ENCODE data around the gene TRIM42. TPM values are rescaled to one million over a fixed set of nuclear protein-coding genes. Genes with fewer than 3 reads are reported as not detected.

The TRIM42 gene
- total RNA-seq, 5 donors from 2014 or later (not counting 1 experiment from before 2014, with no cell fraction given): not detected

GRCh38 chr3:140705954-140706353 lies 28.1 kb downstream of the TRIM42 start:
- Histone ChIP-seq H3K27me3 (replicated peaks in 1 of 2; ENCODE audit: control insufficient read depth in 2 of 2, extremely low read depth in 1 of 2, insufficient read depth in 2 of 2, low read length in 1 of 2) (no peaks in the 10 kb centered on the region), H3K9me3 (no peaks in the 10 kb centered on the region), H3K4me3 (ENCODE audit: control insufficient read depth in 1 of 2, extremely low read depth in 1 of 2, low read length in 1 of 2) (no peak overlapping the region), H3K36me3 (ENCODE audit: control insufficient read depth in 2 of 2, extremely low read depth in 1 of 2, insufficient read depth in 1 of 2, low read length in 1 of 2) (no peaks in the 10 kb centered on the region), H3K27ac (ENCODE audit: low read length) (no peak overlapping the region), H3K4me1 (ENCODE audit: control insufficient read depth in 1 of 2, extremely low read depth in 1 of 2, insufficient read depth in 2 of 2, low read length in 2 of 2) (no peaks in the 10 kb centered on the region)
- H3K4me1 Mint-ChIP-seq: no peaks in the 10 kb centered on the region
- ChIA-PET POLR2A (no interaction called here), CTCF (no interaction called here)
- ATAC-seq (replicated peaks in 1 of 4) (no peak), DNase-seq (no peak)
- H3K4me3 Mint-ChIP-seq: no peak overlapping the region
- H3K36me3 Mint-ChIP-seq: no peaks in the 10 kb centered on the region
- no peak overlapping the region for H3K27ac Mint-ChIP-seq
- peaks cover 0 to 4% (median 0%) of the 10 kb centered on the region in 3 donors for H3K9me3 Mint-ChIP-seq
- peaks cover 1 to 6% of the 10 kb centered on the region in 2 donors for H3K27me3 Mint-ChIP-seq

- ATAC-seq (replicated peaks in 1 of 4) (no peak), DNase-seq (no peak)
- H3K27ac ChIP-seq (ENCODE audit: low read length): no peak overlapping the region
- H3K9me3 Mint-ChIP-seq: peaks cover 0 to 4% (median 0%) of the 10 kb centered on the region in 3 donors
- H3K9me3 ChIP-seq: no peaks in the 10 kb centered on the region
- H3K36me3 ChIP-seq (ENCODE audit: control insufficient read depth in 2 of 2, extremely low read depth in 1 of 2, insufficient read depth in 1 of 2, low read length in 1 of 2): no peaks in the 10 kb centered on the region
- H3K27me3 Mint-ChIP-seq: peaks cover 1 to 6% of the 10 kb centered on the region in 2 donors
- H3K4me3 Mint-ChIP-seq: no peak overlapping the region
- no peaks in the 10 kb centered on the region for H3K4me1 Mint-ChIP-seq
- no peak overlapping the region for H3K27ac Mint-ChIP-seq
- no peak overlapping the region for H3K4me3 ChIP-seq (ENCODE audit: control insufficient read depth in 1 of 2, extremely low read depth in 1 of 2, low read length in 1 of 2)
- H3K27me3 ChIP-seq (replicated peaks in 1 of 2; ENCODE audit: control insufficient read depth in 2 of 2, extremely low read depth in 1 of 2, insufficient read depth in 2 of 2, low read length in 1 of 2): no peaks in the 10 kb centered on the region
- CTCF ChIA-PET: no interaction called here
- POLR2A ChIA-PET: no interaction called here
- H3K36me3 Mint-ChIP-seq: no peaks in the 10 kb centered on the region
- no peaks in the 10 kb centered on the region for H3K4me1 ChIP-seq (ENCODE audit: control insufficient read depth in 1 of 2, extremely low read depth in 1 of 2, insufficient read depth in 2 of 2, low read length in 2 of 2)
These were observed 28.5 kb downstream of the TRIM42 start for GRCh38 chr3:140706360-140706759.

GRCh38 chr3:140708815-140709214 lies 31.0 kb downstream of the TRIM42 start:
- WGBS (ENCODE audit: insufficient coverage): no CpG with 5 or more reads among the region's 2 CpGs
- Mint-ChIP-seq H3K27ac (no peak overlapping the region), H3K9me3 (peaks cover 0 to 4% (median 0%) of the 10 kb centered on the region in 3 donors)

GRCh38 chr3:140709751-140710150 lies 31.9 kb downstream of the TRIM42 start:
- ChIA-PET CTCF (no interaction called here), POLR2A (no interaction called here)
- Mint-ChIP-seq H3K36me3 (no peaks in the 10 kb centered on the region), H3K4me1 (no peaks in the 10 kb centered on the region), H3K27ac (no peak overlapping the region), H3K4me3 (no peak overlapping the region), H3K9me3 (peaks cover 0 to 4% (median 0%) of the 10 kb centered on the region in 3 donors), H3K27me3 (peaks cover 1 to 3% of the 10 kb centered on the region in 2 donors)
- no peaks in the 10 kb centered on the region for H3K9me3 ChIP-seq
- ATAC-seq (replicated peaks in 1 of 4) (no peak), DNase-seq (no peak)
- H3K4me3 ChIP-seq (ENCODE audit: control insufficient read depth in 1 of 2, extremely low read depth in 1 of 2, low read length in 1 of 2): no peak overlapping the region
- H3K4me1 ChIP-seq (ENCODE audit: control insufficient read depth in 1 of 2, extremely low read depth in 1 of 2, insufficient read depth in 2 of 2, low read length in 2 of 2): no peaks in the 10 kb centered on the region
- H3K27me3 ChIP-seq (replicated peaks in 1 of 2; ENCODE audit: control insufficient read depth in 2 of 2, extremely low read depth in 1 of 2, insufficient read depth in 2 of 2, low read length in 1 of 2): no peaks in the 10 kb centered on the region
- H3K36me3 ChIP-seq (ENCODE audit: control insufficient read depth in 2 of 2, extremely low read depth in 1 of 2, insufficient read depth in 1 of 2, low read length in 1 of 2): no peaks in the 10 kb centered on the region
- no peak overlapping the region for H3K27ac ChIP-seq (ENCODE audit: low read length)

More at GRCh38 chr3:140708815-140709214, 31.0 kb downstream of the TRIM42 start:
- no peaks in the 10 kb centered on the region for H3K27me3 ChIP-seq (replicated peaks in 1 of 2; ENCODE audit: control insufficient read depth in 2 of 2, extremely low read depth in 1 of 2, insufficient read depth in 2 of 2, low read length in 1 of 2)
- Mint-ChIP-seq H3K36me3 (no peaks in the 10 kb centered on the region), H3K4me1 (no peaks in the 10 kb centered on the region), H3K4me3 (no peak overlapping the region), H3K27me3 (peaks cover 1 to 3% of the 10 kb centered on the region in 2 donors)
- ATAC-seq (replicated peaks in 1 of 4): no peak
- H3K9me3 ChIP-seq: no peaks in the 10 kb centered on the region
- no peaks in the 10 kb centered on the region for H3K4me1 ChIP-seq (ENCODE audit: control insufficient read depth in 1 of 2, extremely low read depth in 1 of 2, insufficient read depth in 2 of 2, low read length in 2 of 2)
- POLR2A ChIA-PET: interaction anchor here in 1 of 2 donors (0.6 kb wide), 1 partner anchor 1270 kb away, joined by 5 read pairs; no protein-coding TSS in a partner anchor
- DNase-seq: no peak
- H3K4me3 ChIP-seq (ENCODE audit: control insufficient read depth in 1 of 2, extremely low read depth in 1 of 2, low read length in 1 of 2): no peak overlapping the region
- H3K36me3 ChIP-seq (ENCODE audit: control insufficient read depth in 2 of 2, extremely low read depth in 1 of 2, insufficient read depth in 1 of 2, low read length in 1 of 2): no peaks in the 10 kb centered on the region
- CTCF ChIA-PET: no interaction called here
- no peak overlapping the region for H3K27ac ChIP-seq (ENCODE audit: low read length)

- peaks cover 1 to 3% of the 10 kb centered on the region in 2 donors for H3K27me3 Mint-ChIP-seq
- H3K27ac Mint-ChIP-seq: no peak overlapping the region
- H3K4me3 ChIP-seq (ENCODE audit: control insufficient read depth in 1 of 2, extremely low read depth in 1 of 2, low read length in 1 of 2): no peak overlapping the region
- H3K36me3 ChIP-seq (ENCODE audit: control insufficient read depth in 2 of 2, extremely low read depth in 1 of 2, insufficient read depth in 1 of 2, low read length in 1 of 2): no peaks in the 10 kb centered on the region
- H3K27ac ChIP-seq (ENCODE audit: low read length): no peak overlapping the region
- H3K36me3 Mint-ChIP-seq: no peaks in the 10 kb centered on the region
- WGBS (ENCODE audit: insufficient coverage): no CpG with 5 or more reads among the region's 2 CpGs
- DNase-seq (no peak), ATAC-seq (replicated peaks in 1 of 4) (no peak)
- no peaks in the 10 kb centered on the region for H3K4me1 Mint-ChIP-seq
- no peaks in the 10 kb centered on the region for H3K9me3 ChIP-seq
- peaks cover 0 to 4% (median 0%) of the 10 kb centered on the region in 3 donors for H3K9me3 Mint-ChIP-seq
- H3K4me1 ChIP-seq (ENCODE audit: control insufficient read depth in 1 of 2, extremely low read depth in 1 of 2, insufficient read depth in 2 of 2, low read length in 2 of 2): no peaks in the 10 kb centered on the region
- CTCF ChIA-PET: no interaction called here
- no peak overlapping the region for H3K4me3 Mint-ChIP-seq
- POLR2A ChIA-PET: no interaction called here
- no peaks in the 10 kb centered on the region for H3K27me3 ChIP-seq (replicated peaks in 1 of 2; ENCODE audit: control insufficient read depth in 2 of 2, extremely low read depth in 1 of 2, insufficient read depth in 2 of 2, low read length in 1 of 2)
These were observed 33.0 kb downstream of the TRIM42 start for GRCh38 chr3:140710711-140711389.

DNA sequence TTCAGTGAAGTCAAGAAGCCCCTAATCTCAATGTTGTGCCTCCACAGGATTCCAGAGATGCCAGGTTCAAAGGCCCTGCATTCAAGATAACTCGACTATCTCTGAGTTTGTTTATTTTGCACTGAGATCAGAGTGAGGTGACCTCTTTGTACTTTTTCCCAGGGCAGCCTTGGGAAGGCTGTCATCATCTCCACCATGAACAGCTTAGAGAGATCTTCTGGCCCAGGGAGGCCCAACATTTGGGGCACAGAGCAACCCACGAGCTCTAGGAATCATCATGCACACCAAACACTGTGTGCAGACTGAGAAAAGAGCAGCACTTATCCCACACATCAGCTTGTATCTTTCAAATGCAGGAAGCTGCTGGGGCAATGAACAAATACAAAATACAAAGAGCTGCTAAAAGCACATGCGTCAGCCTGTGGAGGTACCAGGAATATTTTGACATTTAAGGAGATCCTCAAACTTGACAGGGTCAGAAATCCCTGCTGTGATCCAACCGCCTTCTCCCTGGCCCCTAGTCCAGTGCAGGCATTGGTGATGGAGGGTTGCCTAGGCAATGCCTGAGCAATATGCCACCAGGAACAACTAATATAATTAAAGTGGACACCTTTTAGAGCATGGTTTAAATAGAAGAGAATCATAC lies 33.6 kb downstream of the TRIM42 start:
- H3K36me3 Mint-ChIP-seq: no peaks in the 10 kb centered on the region
- Histone ChIP-seq H3K4me3 (ENCODE audit: control insufficient read depth in 1 of 2, extremely low read depth in 1 of 2, low read length in 1 of 2) (no peak overlapping the region), H3K9me3 (no peaks in the 10 kb centered on the region), H3K4me1 (ENCODE audit: control insufficient read depth in 1 of 2, extremely low read depth in 1 of 2, insufficient read depth in 2 of 2, low read length in 2 of 2) (no peaks in the 10 kb centered on the region), H3K27ac (ENCODE audit: low read length) (no peak overlapping the region), H3K27me3 (replicated peaks in 1 of 2; ENCODE audit: control insufficient read depth in 2 of 2, extremely low read depth in 1 of 2, insufficient read depth in 2 of 2, low read length in 1 of 2) (no peaks in the 10 kb centered on the region), H3K36me3 (ENCODE audit: control insufficient read depth in 2 of 2, extremely low read depth in 1 of 2, insufficient read depth in 1 of 2, low read length in 1 of 2) (no peaks in the 10 kb centered on the region)
- ATAC-seq (replicated peaks in 1 of 4) (no peak), DNase-seq (no peak)
- peaks cover 0 to 3% (median 0%) of the 10 kb centered on the region in 3 donors for H3K9me3 Mint-ChIP-seq
- no peaks in the 10 kb centered on the region for H3K4me1 Mint-ChIP-seq
- ChIA-PET CTCF (no interaction called here), POLR2A (no interaction called here)
- H3K27ac Mint-ChIP-seq: no peak overlapping the region
- WGBS (ENCODE audit: insufficient coverage): 0% methylated on average over 1 of the region's 4 CpGs
- no peak overlapping the region for H3K4me3 Mint-ChIP-seq
- peaks cover 1 to 3% of the 10 kb centered on the region in 2 donors for H3K27me3 Mint-ChIP-seq
